ENCODE results near the gene SUMO1. TPM values are rescaled to one million over a fixed set of nuclear protein-coding genes. Genes with fewer than 3 reads are reported as not detected.
"Not testable (repeated sequence)": the region's sequence is repeated elsewhere in the genome, so short reads cannot be mapped to it uniquely, and the experiment has no call there.

Gene SUMO1
- total RNA-seq, 2 experiments from 2014 or later: 114 to 115 TPM

DNA sequence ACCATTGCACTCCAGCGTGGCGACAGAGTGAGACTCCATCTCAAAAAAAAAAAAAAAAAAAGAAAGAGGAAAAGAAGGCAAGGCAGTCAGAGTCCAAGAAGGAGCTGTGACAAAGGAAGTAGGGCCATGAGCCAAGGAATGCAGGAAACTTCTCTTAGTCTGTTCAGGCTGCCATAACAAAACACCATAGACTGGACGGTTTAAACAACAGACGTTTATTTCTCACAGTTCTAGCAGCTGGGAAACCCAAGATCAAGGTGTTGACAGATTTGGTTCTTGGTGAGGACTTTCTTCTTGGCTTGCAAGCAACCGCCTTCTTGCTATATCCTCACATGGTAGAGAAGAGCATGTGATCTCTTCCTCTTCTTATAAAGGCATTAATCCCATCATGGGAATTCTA is 13.1 kb upstream of the SUMO1 start:
- intact Hi-C loops (cut with micrococcal nuclease): no loop called here
- ATAC-seq (no peak), DNase-seq (no peak)
- H3K9me3 Mint-ChIP-seq: no peaks in the 10 kb centered on the region
- H3K36me3 Mint-ChIP-seq (ENCODE audit: low read depth): no peaks in the 10 kb centered on the region
- CTCF ChIA-PET: interaction anchor here (1.3 kb wide), 1 partner anchor 13 kb away, joined by 3 read pairs; no protein-coding TSS in a partner anchor
- POLR2A ChIA-PET: interaction anchor here (0.6 to 1.2 kb wide), 2 partner anchors 13 to 39 kb away, joined by 5 read pairs; no protein-coding TSS in a partner anchor
- no peak overlapping the region for H3K27ac Mint-ChIP-seq
- H3K27me3 Mint-ChIP-seq: no peaks in the 10 kb centered on the region
- peaks cover 7% of the 10 kb centered on the region for H3K4me1 Mint-ChIP-seq (ENCODE audit: low read depth)
- TF ChIP-seq, protein P1, sequence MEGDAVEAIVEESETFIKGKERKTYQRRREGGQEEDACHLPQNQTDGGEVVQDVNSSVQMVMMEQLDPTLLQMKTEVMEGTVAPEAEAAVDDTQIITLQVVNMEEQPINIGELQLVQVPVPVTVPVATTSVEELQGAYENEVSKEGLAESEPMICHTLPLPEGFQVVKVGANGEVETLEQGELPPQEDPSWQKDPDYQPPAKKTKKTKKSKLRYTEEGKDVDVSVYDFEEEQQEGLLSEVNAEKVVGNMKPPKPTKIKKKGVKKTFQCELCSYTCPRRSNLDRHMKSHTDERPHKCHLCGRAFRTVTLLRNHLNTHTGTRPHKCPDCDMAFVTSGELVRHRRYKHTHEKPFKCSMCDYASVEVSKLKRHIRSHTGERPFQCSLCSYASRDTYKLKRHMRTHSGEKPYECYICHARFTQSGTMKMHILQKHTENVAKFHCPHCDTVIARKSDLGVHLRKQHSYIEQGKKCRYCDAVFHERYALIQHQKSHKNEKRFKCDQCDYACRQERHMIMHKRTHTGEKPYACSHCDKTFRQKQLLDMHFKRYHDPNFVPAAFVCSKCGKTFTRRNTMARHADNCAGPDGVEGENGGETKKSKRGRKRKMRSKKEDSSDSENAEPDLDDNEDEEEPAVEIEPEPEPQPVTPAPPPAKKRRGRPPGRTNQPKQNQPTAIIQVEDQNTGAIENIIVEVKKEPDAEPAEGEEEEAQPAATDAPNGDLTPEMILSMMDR (IDR thresholded peaks at IDR 0.05): no peak
- no peak overlapping the region for H3K4me3 Mint-ChIP-seq

DNA sequence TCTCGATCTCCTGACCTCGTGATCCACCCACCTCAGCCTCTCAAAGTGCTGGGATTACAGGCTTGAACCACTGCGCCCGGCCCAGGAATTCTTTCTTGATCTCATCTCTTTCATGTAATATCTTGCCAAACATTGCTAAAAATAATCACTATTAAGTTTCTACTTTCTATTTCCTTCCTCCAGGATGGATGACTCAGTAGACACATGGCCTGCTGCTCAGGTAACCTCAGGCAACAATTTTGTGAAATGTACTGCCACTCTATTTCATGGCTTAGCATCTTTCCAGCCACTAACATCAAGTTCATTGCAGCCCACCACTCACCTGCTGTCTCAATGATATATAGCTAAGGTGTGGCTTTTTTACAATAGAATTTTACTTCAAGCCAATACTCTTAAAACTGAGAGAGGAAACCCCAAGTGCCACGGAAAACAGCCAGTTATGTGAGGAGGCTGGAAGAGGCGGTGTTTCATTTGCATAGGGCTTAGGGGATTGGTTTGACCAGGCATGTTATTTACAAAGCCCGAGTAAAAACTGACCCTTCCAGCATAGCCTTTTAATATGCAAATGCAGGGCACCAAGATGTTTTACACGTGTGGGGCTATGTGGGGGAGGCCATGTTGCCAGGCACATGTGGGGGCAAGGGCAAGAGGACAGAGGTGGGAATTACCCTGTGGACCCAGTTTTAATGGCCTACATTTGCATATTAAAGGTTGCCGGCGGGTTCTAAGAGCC is 11.3 kb upstream of the SUMO1 start:
- Mint-ChIP-seq H3K36me3 (ENCODE audit: low read depth) (no peaks in the 10 kb centered on the region), H3K27me3 (no peaks in the 10 kb centered on the region), H3K4me1 (ENCODE audit: low read depth) (peaks cover 7% of the 10 kb centered on the region), H3K27ac (peak overlapping the region; percentile 3), H3K9me3 (no peaks in the 10 kb centered on the region), H3K4me3 (no peak overlapping the region)
- intact Hi-C loops (cut with micrococcal nuclease): no loop called here
- DNase-seq (no peak), ATAC-seq (no peak)
- POLR2A ChIA-PET: interaction anchor here (0.6 to 1.9 kb wide), 2 partner anchors 12 to 39 kb away, joined by 3 to 5 read pairs; no protein-coding TSS in a partner anchor
- TF ChIP-seq, protein P1 (IDR thresholded peaks at IDR 0.05): no peak
- CTCF ChIA-PET: no interaction called here

DNA sequence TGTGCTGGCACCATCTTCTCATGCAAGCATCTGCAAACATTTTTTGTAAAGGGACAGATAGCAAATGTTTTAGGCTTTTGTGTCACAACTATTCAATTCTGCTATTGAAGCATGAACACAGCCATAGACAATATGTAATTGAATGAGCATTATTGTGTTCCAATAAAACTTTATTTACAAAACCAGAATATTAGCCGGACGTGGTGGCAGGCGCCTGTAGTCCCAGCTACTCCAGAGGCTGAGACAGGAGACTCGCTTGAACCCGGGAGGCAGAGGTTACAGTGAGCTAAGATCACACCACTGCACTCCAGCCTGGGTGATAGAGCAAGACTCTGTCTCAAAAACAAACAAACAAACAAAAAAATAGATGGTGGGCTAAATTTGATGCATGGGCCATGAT is 9.3 kb upstream of the SUMO1 start:
- ATAC-seq; H3K27me3 Mint-ChIP-seq; H3K9me3 Mint-ChIP-seq; POLR2A ChIA-PET; H3K4me3 Mint-ChIP-seq; H3K4me1 Mint-ChIP-seq (ENCODE audit: low read depth); H3K27ac Mint-ChIP-seq; DNase-seq; CTCF ChIA-PET; intact Hi-C loops (cut with micrococcal nuclease); H3K36me3 Mint-ChIP-seq (ENCODE audit: low read depth): not testable (repeated sequence)

DNA sequence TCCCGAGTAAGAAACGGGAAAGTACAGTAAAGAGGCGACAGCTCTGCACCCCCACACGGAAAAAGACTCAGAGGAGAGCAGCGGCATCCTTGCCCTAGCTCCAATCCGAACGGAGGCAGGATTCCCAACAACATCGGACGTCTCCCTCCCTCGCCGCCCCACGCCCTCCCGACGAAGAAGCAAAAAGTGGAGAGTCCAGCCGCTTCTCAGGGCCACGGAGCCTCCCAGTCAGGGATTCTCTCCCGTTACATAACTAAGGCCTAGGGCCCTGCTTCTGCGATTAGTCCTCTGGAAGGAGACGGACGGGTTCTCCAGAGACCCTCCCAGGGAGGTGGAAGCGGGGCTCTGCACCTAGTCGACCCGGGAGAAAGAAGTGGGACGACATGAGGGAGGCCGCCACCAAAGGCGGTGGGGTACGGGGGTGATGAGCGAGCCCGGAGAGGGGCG is 587 bp downstream of the SUMO1 start:
- H3K36me3 Mint-ChIP-seq (ENCODE audit: low read depth): no peaks in the 10 kb centered on the region
- ATAC-seq (no peak), DNase-seq (peak; percentile 25)
- no peaks in the 10 kb centered on the region for H3K9me3 Mint-ChIP-seq
- POLR2A ChIA-PET: interaction anchor here (0.7 to 3.2 kb wide), 6 partner anchors 11 to 47 kb away, joined by 3 to 50 read pairs (median 4); partner anchors contain the start of gene NOP58
- intact Hi-C loops (cut with micrococcal nuclease): no loop called here
- H3K27ac Mint-ChIP-seq: peak overlapping the region; percentile 69
- TF ChIP-seq, protein P1 (IDR thresholded peaks at IDR 0.05): no peak
- CTCF ChIA-PET: interaction anchor here (0.8 kb wide), 1 partner anchor 34 kb away, joined by 4 read pairs; no protein-coding TSS in a partner anchor
- H3K4me3 Mint-ChIP-seq: peak overlapping the region; percentile 98
- peaks cover 30% of the 10 kb centered on the region for H3K4me1 Mint-ChIP-seq (ENCODE audit: low read depth)
- H3K27me3 Mint-ChIP-seq: no peaks in the 10 kb centered on the region

DNA sequence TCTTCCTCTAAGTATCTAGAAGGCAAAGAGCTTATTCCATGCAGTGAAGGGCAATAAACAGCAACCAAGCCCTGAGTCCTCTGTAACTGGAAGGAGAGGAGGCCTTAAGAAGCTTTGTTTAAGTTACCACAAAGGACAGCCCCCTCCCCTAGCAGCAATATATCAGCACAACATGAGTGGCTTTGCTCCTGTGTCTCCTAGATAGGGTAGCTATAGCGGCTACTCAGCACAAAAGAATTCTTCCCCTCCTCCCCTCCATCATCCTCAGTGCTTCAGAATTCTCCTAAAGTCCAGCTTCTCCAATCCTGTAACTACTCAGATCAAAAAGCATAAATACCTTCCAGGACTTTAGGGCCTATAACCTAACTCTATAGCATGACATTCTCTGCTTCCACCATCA is 16.5 kb downstream of the SUMO1 start:
- TF ChIP-seq, protein P1 (IDR thresholded peaks at IDR 0.05): no peak
- intact Hi-C loops (cut with micrococcal nuclease): no loop called here
- Mint-ChIP-seq H3K27ac (peak overlapping the region; percentile 39), H3K9me3 (no peaks in the 10 kb centered on the region), H3K4me3 (no peak overlapping the region), H3K36me3 (ENCODE audit: low read depth) (peaks cover 40% of the 10 kb centered on the region), H3K27me3 (no peaks in the 10 kb centered on the region), H3K4me1 (ENCODE audit: low read depth) (peaks cover 23% of the 10 kb centered on the region)
- ChIA-PET POLR2A (interaction anchor here (0.7 to 1.0 kb wide), 2 partner anchors 48 to 78 kb away, joined by 3 to 4 read pairs; no protein-coding TSS in a partner anchor), CTCF (interaction anchor here (0.9 to 1.3 kb wide), 3 partner anchors 11 to 204 kb away, joined by 3 to 4 read pairs (median 3); no protein-coding TSS in a partner anchor)
- DNase-seq (no peak), ATAC-seq (no peak)
